SK-N-SH treated with all-trans-retinoic acid at 6 μM for 48 hours (cell line): ENCODE data around the gene COMMD10.

Experiments used
- ATAC-seq: fragments of 200-7000 bp; cut with Tn5 transposase; 3 replicates; pipeline ENCODE4 v1.9.1; 2020; ENCODE audit warnings: mild to moderate bottlenecking, moderate library complexity
- ARNTL ChIP-seq: fragments of 450-650 bp; formaldehyde crosslinking; IDR thresholded peaks from 2 replicates; pipeline ENCODE4 v1.5.0; 2020; ENCODE audit warnings: low read depth, mild to moderate bottlenecking, moderate library complexity, borderline replicate concordance
- BACH2 ChIP-seq: fragments of 250-450 bp; sonication (Bioruptor Pico); IDR thresholded peaks from 2 replicates; pipeline ENCODE4 v1.9.0; 2021; ENCODE audit warnings: mild to moderate bottlenecking, borderline replicate concordance
- CSRNP3 ChIP-seq: fragments of 250-450 bp; sonication (Bioruptor Pico); IDR thresholded peaks from 2 replicates; pipeline ENCODE4 v1.5.1; 2021; ENCODE audit warnings: mild to moderate bottlenecking, moderate library complexity
- ESRRG ChIP-seq: fragments of 250-450 bp; sonication (Bioruptor Pico); IDR thresholded peaks from 2 replicates; pipeline ENCODE4 v1.6.1; 2021; ENCODE audit warnings: mild to moderate bottlenecking
- GLIS3 ChIP-seq: fragments of 250-450 bp; sonication (Bioruptor Pico); IDR thresholded peaks from 2 replicates; pipeline ENCODE4 v1.5.0; 2020; ENCODE audit warnings: mild to moderate bottlenecking, moderate library complexity
- ISL1 ChIP-seq: fragments of 250-450 bp; sonication (Bioruptor Pico); IDR thresholded peaks from 2 replicates; pipeline ENCODE4 v2.1.2; 2022; ENCODE audit warnings: mild to moderate bottlenecking, moderate library complexity
- OSR1 ChIP-seq: fragments of 250-450 bp; sonication (Bioruptor Pico); IDR thresholded peaks from 2 replicates; pipeline ENCODE4 v1.8.0; 2022; ENCODE audit warnings: moderate library complexity, mild to moderate bottlenecking, inconsistent platforms
- PATZ1 ChIP-seq: fragments of 250-450 bp; sonication (Bioruptor Pico); IDR thresholded peaks from 2 replicates; pipeline ENCODE4 v1.8.0; 2020; ENCODE audit warnings: mild to moderate bottlenecking, moderate library complexity, borderline replicate concordance
- PPARA ChIP-seq: fragments of 250-450 bp; sonication (Bioruptor Pico); IDR thresholded peaks from 2 replicates; pipeline ENCODE4 v1.5.0; 2020; ENCODE audit warnings: mild to moderate bottlenecking, borderline replicate concordance
- RARB ChIP-seq: fragments of 250-450 bp; sonication (Bioruptor Pico); IDR thresholded peaks from 2 replicates; pipeline ENCODE4 v1.8.0; 2021; ENCODE audit warnings: mild to moderate bottlenecking, moderate library complexity
- SNAI2 ChIP-seq: fragments of 250-450 bp; sonication (Bioruptor Pico); IDR thresholded peaks from 2 replicates; pipeline ENCODE4 v1.5.0; 2020; ENCODE audit warnings: mild to moderate bottlenecking, moderate library complexity
- TOX ChIP-seq: fragments of 250-450 bp; sonication (Bioruptor Pico); IDR thresholded peaks from 2 replicates; pipeline ENCODE4 v1.8.0; 2021; ENCODE audit warnings: mild to moderate bottlenecking, moderate library complexity, borderline replicate concordance
- TSHZ2 ChIP-seq: fragments of 250-450 bp; sonication (Bioruptor Pico); IDR thresholded peaks from 2 replicates; pipeline ENCODE4 v1.5.0; 2020; ENCODE audit warnings: mild to moderate bottlenecking, moderate library complexity
- ZC3H10 ChIP-seq: fragments of 250-450 bp; sonication (Bioruptor Pico); IDR thresholded peaks from 2 replicates; pipeline ENCODE4 v1.5.1; 2021; ENCODE audit warnings: mild to moderate bottlenecking, moderate library complexity
- ZFP3 ChIP-seq: fragments of 250-450 bp; sonication (Bioruptor Pico); IDR thresholded peaks from 2 replicates; pipeline ENCODE4 v1.5.0; 2020; ENCODE audit warnings: mild to moderate bottlenecking, moderate library complexity
- ZFP30 ChIP-seq: fragments of 450-650 bp; formaldehyde crosslinking; IDR thresholded peaks from 2 replicates; pipeline ENCODE4 v1.5.0; 2022; ENCODE audit warnings: mild to moderate bottlenecking, moderate library complexity
- ZNF565 ChIP-seq: fragments of 450-650 bp; formaldehyde crosslinking; conservative IDR thresholded peaks from 2 replicates; pipeline ENCODE4 v1.5.0; 2020; ENCODE audit warnings: low read depth, mild to moderate bottlenecking, moderate library complexity
- ZNF8 ChIP-seq: fragments of 450-650 bp; formaldehyde crosslinking; IDR thresholded peaks from 2 replicates; pipeline ENCODE4 v1.5.0; 2020; ENCODE audit warnings: mild to moderate bottlenecking, moderate library complexity

COMMD10 gene

DNA sequence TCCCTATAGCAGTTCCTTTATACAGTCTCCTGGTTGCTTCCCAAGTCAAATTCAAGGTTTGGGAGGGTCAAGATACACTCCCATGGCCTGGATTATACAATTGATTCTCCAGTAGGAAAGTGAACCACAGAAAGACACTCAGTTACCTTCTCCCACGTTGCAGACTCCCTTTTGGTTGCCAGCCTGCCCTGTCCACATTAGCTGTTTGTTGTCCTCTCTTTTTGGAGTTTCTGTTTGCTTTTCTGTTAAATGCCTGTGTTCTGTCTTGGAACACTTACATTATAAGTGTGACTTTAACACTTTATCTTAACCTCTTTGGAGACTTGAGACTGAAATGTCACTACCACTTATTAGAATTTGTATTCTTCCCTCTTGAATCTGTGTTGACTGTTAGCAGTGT lies 30.3 kb downstream of the COMMD10 start:
- ATAC-seq = no peak
- no peak for TF ChIP-seq TSHZ2 (CRISPR knock-in tag)
- no peak for TF ChIP-seq BACH2 (CRISPR knock-in tag)
- TF ChIP-seq CSRNP3 = no peak
- TF ChIP-seq RARB (CRISPR knock-in tag) = no peak

GRCh38 chr5:116130471-116130870 lies 45.6 kb downstream of the COMMD10 start:
- peak; percentile 55 for ATAC-seq
- no peak for TF ChIP-seq ARNTL

- no peak for ATAC-seq
- no peak for TF ChIP-seq ISL1
- TF ChIP-seq GLIS3 (CRISPR knock-in tag) = no peak
- no peak for TF ChIP-seq PPARA (CRISPR knock-in tag)
- no peak for TF ChIP-seq PATZ1 (CRISPR knock-in tag)
- no peak for TF ChIP-seq TSHZ2 (CRISPR knock-in tag)
- no peak for TF ChIP-seq SNAI2 (CRISPR knock-in tag)
- no peak for TF ChIP-seq TOX
- TF ChIP-seq BACH2 (CRISPR knock-in tag) = no peak
- TF ChIP-seq ESRRG = no peak
- TF ChIP-seq OSR1 = no peak
- TF ChIP-seq ZC3H10 (CRISPR knock-in tag) = no peak
- TF ChIP-seq ZFP3 (CRISPR knock-in tag) = no peak
- TF ChIP-seq ZNF565 (CRISPR knock-in tag) = no peak
- no peak for TF ChIP-seq ZNF8 (CRISPR knock-in tag)
- TF ChIP-seq CSRNP3 = no peak
Measured at GRCh38 chr5:116130976-116131375, 46.2 kb downstream of the COMMD10 start.

DNA sequence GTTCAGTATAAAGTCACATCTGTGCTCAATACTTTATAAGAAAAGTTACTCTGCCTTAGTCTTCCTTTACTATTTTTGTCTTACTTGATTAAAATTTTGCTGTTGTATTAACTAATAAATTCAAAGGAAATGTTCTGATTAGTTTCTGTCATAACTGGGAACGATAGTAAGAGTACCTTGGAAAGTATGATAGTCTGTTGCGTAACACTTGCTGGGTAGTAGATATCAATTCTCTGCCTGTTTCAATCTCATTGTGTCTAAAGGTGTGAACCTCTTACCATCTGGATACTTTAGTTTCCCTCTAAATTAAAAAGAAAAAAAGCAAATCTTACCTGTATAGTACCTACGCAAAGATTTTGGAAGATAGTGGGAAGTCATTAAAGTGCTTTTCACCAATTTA lies 48.5 kb downstream of the COMMD10 start:
- ATAC-seq = no peak
- TF ChIP-seq ZFP30 (CRISPR knock-in tag) (no peak), ZC3H10 (CRISPR knock-in tag) (no peak), ZNF565 (CRISPR knock-in tag) (no peak), GLIS3 (CRISPR knock-in tag) (no peak), ZNF8 (CRISPR knock-in tag) (no peak), ESRRG (no peak)
